Caco-2 (cell line): ENCODE data around the gene DIAPH2. TPM values are rescaled to one million over a fixed set of nuclear protein-coding genes. Genes with fewer than 3 reads are reported as not detected.

Experiments used
- BruUV-seq: library from RNA; stranded (reverse); fragments of 400-500 nt; replicated peaks from 2 replicates; lab custom pipeline; 2021; lab: Mats Ljungman, UMichigan
- CTCF ChIA-PET: fragments of 300-600 bp; sonication (Branson Sonifier 250); formaldehyde crosslinking; loops from one replicate; lab custom pipeline; 2022; ENCODE audit warnings: antibody characterized with exemption; lab: Charles Lee
- POLR2A ChIA-PET: fragments of 300-600 bp; sonication (Branson Sonifier 250); formaldehyde crosslinking; loops from one replicate; lab custom pipeline; 2022; ENCODE audit warnings: antibody characterized with exemption; lab: Charles Lee
- DNase-seq, 2 experiments: peaks; one replicate each; pipeline versions ENCODE4 v3.0.0 to v3.0.0-alpha.2; 2020 to 2022
- H3K27me3 ChIP-seq: replicated peaks from 2 replicates; pipeline ENCODE4 v1.6.0; 2011; ENCODE audit warnings: low read length; ENCODE audit not compliant: control insufficient read depth, insufficient read depth
- H3K36me3 ChIP-seq: 2 replicates; pipeline ENCODE4 v1.5.1; 2011; ENCODE audit warnings: low read length; ENCODE audit not compliant: control insufficient read depth, insufficient read depth
- H3K4me1 ChIP-seq: fragments of 250-450 bp; sonication (Bioruptor Pico); 2 replicates; pipeline ENCODE4 v1.5.1; 2020; ENCODE audit warnings: mild to moderate bottlenecking
- H3K4me3 ChIP-seq: 2 replicates; pipeline ENCODE4 v1.5.1; 2011; ENCODE audit warnings: low read depth, mild to moderate bottlenecking, control low read depth, low read length
- H3K9me3 ChIP-seq: fragments of 250-450 bp; sonication (Bioruptor Pico); 2 replicates; pipeline ENCODE4 v1.5.1; 2020; ENCODE audit warnings: mild to moderate bottlenecking, moderate library complexity
- H3K27ac Mint-ChIP-seq: one replicate; pipeline ENCODE4 v1.8.0; 2022; ENCODE audit warnings: mixed read lengths; ENCODE audit not compliant: unreplicated experiment
- H3K27me3 Mint-ChIP-seq: one replicate; pipeline ENCODE4 v1.8.0; 2022; ENCODE audit warnings: mixed read lengths; ENCODE audit not compliant: insufficient read depth, unreplicated experiment
- H3K36me3 Mint-ChIP-seq: one replicate; pipeline ENCODE4 v1.8.0; 2022; ENCODE audit warnings: mild to moderate bottlenecking, mixed read lengths; ENCODE audit not compliant: insufficient read depth, unreplicated experiment
- H3K4me1 Mint-ChIP-seq: one replicate; pipeline ENCODE4 v1.8.0; 2022; ENCODE audit warnings: low read depth, mixed read lengths; ENCODE audit not compliant: unreplicated experiment
- H3K4me3 Mint-ChIP-seq: one replicate; pipeline ENCODE4 v1.8.0; 2022; ENCODE audit warnings: mild to moderate bottlenecking, moderate library complexity, mixed read lengths; ENCODE audit not compliant: unreplicated experiment
- H3K9me3 Mint-ChIP-seq: one replicate; pipeline ENCODE4 v1.8.0; 2022; ENCODE audit warnings: mixed read lengths; ENCODE audit not compliant: unreplicated experiment
- CTCF ChIP-seq, 2 experiments: fragments of 200-600 bp in 1 of 2; IDR thresholded peaks; 1 replicate in 1 of 2; 2 replicates in 1 of 2; pipeline versions ENCODE4 v1.5.1 to v1.8.0; 2011 to 2022; ENCODE audit warnings: antibody characterized with exemption in 1 of 2, control low read depth in 1 of 2, inconsistent platforms in 1 of 2, low read depth in 1 of 2, low read length in 1 of 2, mild to moderate bottlenecking in 1 of 2, moderate library complexity in 1 of 2; ENCODE audit not compliant: insufficient read depth in 1 of 2, severe bottlenecking in 1 of 2, unreplicated experiment in 1 of 2
- intact Hi-C: fragments of 100-400 bp; cut with micrococcal nuclease; formaldehyde crosslinking; loops from one replicate; pipeline ENCODE4 v1.10.0; 2022; ENCODE audit not compliant: unreplicated experiment
- total RNA-seq: library from RNA; stranded (reverse); gene quantifications from 2 replicates; pipeline ENCODE4 v1.2.3, GENCODE V29; 2022

DIAPH2 gene
- total RNA-seq, 1 experiment from 2014 or later = 16.1 TPM

DNA sequence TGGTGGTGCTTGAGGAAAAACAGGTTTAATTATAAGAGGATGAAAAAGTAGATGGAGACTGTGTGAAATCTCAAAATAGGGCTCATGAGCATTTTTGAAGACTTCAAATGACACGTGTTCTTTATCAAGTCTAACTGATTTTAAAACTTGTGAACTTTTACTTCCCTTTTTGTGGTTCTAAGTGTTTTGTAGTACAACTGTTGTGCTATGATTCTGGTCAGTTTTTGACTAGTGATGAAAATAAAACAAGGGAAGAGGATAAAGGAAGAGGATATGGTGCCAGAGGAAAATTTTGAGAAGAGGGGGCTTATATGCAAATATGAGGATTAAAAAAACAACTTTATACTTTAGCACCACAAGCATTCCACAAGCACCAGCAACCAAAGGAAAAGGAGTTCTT, 843.1 kb downstream of the DIAPH2 start:
- Mint-ChIP-seq H3K9me3 (peaks cover 45% of the 10 kb centered on the region), H3K36me3 (peaks cover 11% of the 10 kb centered on the region), H3K4me1 (peaks cover 8% of the 10 kb centered on the region), H3K4me3 (no peak overlapping the region), H3K27ac (no peak overlapping the region), H3K27me3 (no peaks in the 10 kb centered on the region)
- CTCF ChIA-PET = no interaction called here
- no peak for DNase-seq
- TF ChIP-seq CTCF (IDR thresholded peaks at IDR 0.05; ENCODE audit: insufficient read depth in 1 of 2, low read depth in 1 of 2, low read length in 1 of 2, severe bottlenecking in 1 of 2, unreplicated experiment in 1 of 2) = no peak
- intact Hi-C loops = no loop called here
- H3K9me3 ChIP-seq = no peaks in the 10 kb centered on the region
- no peak overlapping the region for H3K4me3 ChIP-seq
- no peaks in the 10 kb centered on the region for H3K36me3 ChIP-seq
- H3K4me1 ChIP-seq = no peaks in the 10 kb centered on the region
- BruUV-seq = no TSS peak
- no peaks in the 10 kb centered on the region for H3K27me3 ChIP-seq
- POLR2A ChIA-PET = no interaction called here

DNA sequence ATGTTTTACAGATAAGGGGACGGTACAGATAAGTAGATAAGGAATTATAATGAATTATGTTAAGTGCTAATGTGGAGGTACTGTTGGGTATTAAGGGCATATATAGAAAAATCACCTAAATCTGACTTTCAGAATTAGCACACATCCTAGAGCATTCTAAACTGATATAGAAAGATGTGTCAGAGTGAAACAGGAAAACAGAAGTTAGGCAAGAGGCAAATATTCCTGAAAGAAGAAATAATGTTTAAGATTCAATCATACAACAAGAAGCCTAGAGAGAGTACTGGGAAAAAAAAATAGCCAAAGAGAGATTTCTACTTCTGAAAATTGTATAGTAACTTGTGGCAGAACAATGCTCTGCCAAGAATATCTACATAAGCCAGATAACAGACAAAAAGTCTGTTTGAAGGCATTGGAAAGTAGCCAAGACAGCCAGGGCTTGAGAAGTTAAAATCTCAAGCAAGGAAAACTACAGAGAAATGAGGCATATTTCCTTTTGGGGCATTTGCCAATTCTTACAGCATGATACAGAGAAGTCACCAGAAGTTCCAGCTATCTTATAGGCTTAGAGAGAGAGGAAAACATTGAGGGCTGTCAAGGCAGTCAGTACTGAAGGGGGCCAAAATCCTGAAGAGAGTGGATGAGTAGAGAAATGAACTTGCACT, 845.0 kb downstream of the DIAPH2 start:
- no peaks in the 10 kb centered on the region for H3K36me3 ChIP-seq
- no peak overlapping the region for H3K4me3 Mint-ChIP-seq
- H3K4me3 ChIP-seq = no peak overlapping the region
- no peak for DNase-seq
- ChIA-PET CTCF (no interaction called here), POLR2A (no interaction called here)
- no TSS peak for BruUV-seq
- H3K4me1 Mint-ChIP-seq = peaks cover 8% of the 10 kb centered on the region
- H3K27me3 ChIP-seq = no peaks in the 10 kb centered on the region
- intact Hi-C loops = no loop called here
- peaks cover 45% of the 10 kb centered on the region for H3K9me3 Mint-ChIP-seq
- no peak overlapping the region for H3K27ac Mint-ChIP-seq
- H3K9me3 ChIP-seq = no peaks in the 10 kb centered on the region
- no peaks in the 10 kb centered on the region for H3K27me3 Mint-ChIP-seq
- peaks cover 11% of the 10 kb centered on the region for H3K36me3 Mint-ChIP-seq
- no peaks in the 10 kb centered on the region for H3K4me1 ChIP-seq
- TF ChIP-seq CTCF (IDR thresholded peaks at IDR 0.05; ENCODE audit: insufficient read depth in 1 of 2, low read depth in 1 of 2, low read length in 1 of 2, severe bottlenecking in 1 of 2, unreplicated experiment in 1 of 2) = no peak

DNA sequence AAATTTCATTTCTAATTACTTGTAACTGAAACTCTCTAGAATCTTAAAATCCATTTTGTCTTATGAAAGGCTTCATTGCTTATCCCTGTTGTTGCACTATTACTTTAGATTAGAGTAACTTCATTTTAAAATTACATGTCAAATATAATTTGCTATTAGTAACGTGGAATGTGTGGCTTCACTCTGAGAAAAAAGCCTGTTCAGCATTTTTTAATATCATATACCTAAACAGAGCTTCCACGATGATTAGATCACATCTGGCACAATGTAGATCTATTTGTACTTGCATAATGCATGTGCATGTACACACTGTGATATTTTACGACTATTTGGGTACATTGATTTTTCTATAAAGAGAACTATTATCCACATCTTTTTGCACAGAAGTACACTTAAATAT, 847.2 kb downstream of the DIAPH2 start:
- BruUV-seq = no TSS peak
- no peaks in the 10 kb centered on the region for H3K27me3 Mint-ChIP-seq
- no peak for DNase-seq
- Histone ChIP-seq H3K36me3 (no peaks in the 10 kb centered on the region), H3K27me3 (no peaks in the 10 kb centered on the region), H3K4me1 (no peaks in the 10 kb centered on the region), H3K4me3 (no peak overlapping the region), H3K9me3 (no peaks in the 10 kb centered on the region)
- H3K36me3 Mint-ChIP-seq = peaks cover 7% of the 10 kb centered on the region
- no peaks in the 10 kb centered on the region for H3K4me1 Mint-ChIP-seq
- peaks cover 39% of the 10 kb centered on the region for H3K9me3 Mint-ChIP-seq
- H3K4me3 Mint-ChIP-seq = no peak overlapping the region
- intact Hi-C loops = no loop called here
- CTCF ChIA-PET = no interaction called here
- POLR2A ChIA-PET = no interaction called here
- no peak for TF ChIP-seq CTCF (IDR thresholded peaks at IDR 0.05; ENCODE audit: insufficient read depth in 1 of 2, low read depth in 1 of 2, low read length in 1 of 2, severe bottlenecking in 1 of 2, unreplicated experiment in 1 of 2)
- no peak overlapping the region for H3K27ac Mint-ChIP-seq
